SH-SY5Y (cell line): ENCODE results near the gene STMN3.

Experiments
- GATA2 ChIP-seq: IDR thresholded peaks from 2 replicates; pipeline ENCODE4 v1.6.1; 2011; ENCODE audit warnings: mild to moderate bottlenecking, low read depth, low read length
- GATA3 ChIP-seq: IDR thresholded peaks from 2 replicates; pipeline ENCODE4 v1.6.1; 2011; ENCODE audit warnings: low read depth, mild to moderate bottlenecking, low read length, moderate library complexity

GRCh38 chr20:63627129-63627750 lies 26.0 kb downstream of the STMN3 start:
- no peak for TF ChIP-seq GATA2
- TF ChIP-seq GATA3 = no peak
